GM12874 (cell line): Measurements from ENCODE around the gene LAP3.

Experiments
- CTCF ChIP-seq: IDR thresholded peaks from 2 replicates; pipeline ENCODE4 v1.5.1; 2011; ENCODE audit warnings: low read depth, mild to moderate bottlenecking, control low read depth, low read length, moderate library complexity; ENCODE audit not compliant: insufficient read depth

The LAP3 gene

DNA sequence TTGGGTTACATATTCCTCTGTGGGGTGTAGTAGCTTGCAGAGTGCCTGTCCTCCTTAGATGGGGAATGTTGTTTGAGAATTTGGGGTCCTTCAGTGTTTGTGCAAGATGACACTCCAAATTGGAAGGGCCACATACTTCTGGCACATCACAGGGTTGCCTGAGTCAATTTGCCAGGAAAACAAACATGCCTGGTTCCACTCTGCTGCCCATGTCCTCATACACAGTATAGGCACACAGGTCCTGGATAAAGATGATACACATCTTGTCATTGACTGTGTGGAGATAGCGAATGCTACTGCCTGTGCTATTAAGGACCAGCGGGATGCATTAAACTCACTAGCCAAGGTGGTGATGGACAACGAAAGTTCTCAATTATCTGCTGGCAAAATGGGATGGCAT is 11.2 kb upstream of the LAP3 start:
- no peak for TF ChIP-seq CTCF

GRCh38 chr4:17567271-17567670 is 9.7 kb upstream of the LAP3 start:
- TF ChIP-seq CTCF = no peak

- no peak for TF ChIP-seq CTCF
Observed at GRCh38 chr4:17574206-17574605, 2.8 kb upstream of the LAP3 start.

- no peak for TF ChIP-seq CTCF
Observed at GRCh38 chr4:17577665-17578481, 875 bp downstream of the LAP3 start.

- TF ChIP-seq CTCF = no peak
Observed at GRCh38 chr4:17578482-17578891, 1.5 kb downstream of the LAP3 start.

DNA sequence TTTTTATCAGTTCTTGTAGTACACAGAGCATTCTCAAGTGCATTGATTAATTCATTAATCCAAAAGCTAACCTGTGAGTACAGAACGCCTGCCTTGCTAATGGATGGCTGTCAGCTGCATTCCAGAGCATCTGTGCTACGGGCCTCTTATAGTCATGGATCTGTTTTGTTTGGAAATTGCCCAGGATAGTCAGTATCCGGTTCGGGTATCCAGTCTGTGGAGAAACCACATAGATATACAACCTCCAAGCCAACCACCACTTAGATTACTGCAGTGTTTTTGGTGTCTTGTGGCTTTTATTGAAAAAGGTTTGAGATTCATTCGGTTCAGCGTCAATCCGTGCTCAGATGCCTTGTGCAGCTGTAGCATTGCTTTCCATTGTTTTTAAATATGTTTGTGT is 4.0 kb downstream of the LAP3 start:
- TF ChIP-seq CTCF = no peak

- no peak for TF ChIP-seq CTCF
Observed at GRCh38 chr4:17583276-17583675, 6.3 kb downstream of the LAP3 start.
